Breast epithelium (tissue), 3 donors: ENCODE data around the gene APRT.
A peak's percentile ranks its signal among the peaks of the same experiment; 100 is the strongest.

ENCODE experiments used
- POLR2A ChIP-seq: fragments of 450-650 bp; IDR thresholded peaks from one replicate; pipeline ENCODE4 v1.6.1; 2016; ENCODE audit warnings: antibody characterized with exemption, mild to moderate bottlenecking, moderate library complexity
- POLR2AphosphoS5 ChIP-seq, 3 donors: sonication (generic); formaldehyde crosslinking; IDR thresholded peaks; one replicate each; pipeline ENCODE4 v1.6.1; 2017; ENCODE audit warnings: antibody characterized with exemption in 3 of 3
- TF ChIP-seq, protein P1 (sequence below), 3 donors: fragments of 450-650 bp; IDR thresholded peaks; one replicate each; pipeline ENCODE4 v1.5.1; 2016 to 2017; ENCODE audit warnings: antibody characterized with exemption in 3 of 3, mild to moderate bottlenecking in 3 of 3, moderate library complexity in 3 of 3

GRCh38 chr16:88764913-88765349 lies 46.8 kb downstream of the APRT start:
- no peak for TF ChIP-seq POLR2A
- TF ChIP-seq, protein P1, sequence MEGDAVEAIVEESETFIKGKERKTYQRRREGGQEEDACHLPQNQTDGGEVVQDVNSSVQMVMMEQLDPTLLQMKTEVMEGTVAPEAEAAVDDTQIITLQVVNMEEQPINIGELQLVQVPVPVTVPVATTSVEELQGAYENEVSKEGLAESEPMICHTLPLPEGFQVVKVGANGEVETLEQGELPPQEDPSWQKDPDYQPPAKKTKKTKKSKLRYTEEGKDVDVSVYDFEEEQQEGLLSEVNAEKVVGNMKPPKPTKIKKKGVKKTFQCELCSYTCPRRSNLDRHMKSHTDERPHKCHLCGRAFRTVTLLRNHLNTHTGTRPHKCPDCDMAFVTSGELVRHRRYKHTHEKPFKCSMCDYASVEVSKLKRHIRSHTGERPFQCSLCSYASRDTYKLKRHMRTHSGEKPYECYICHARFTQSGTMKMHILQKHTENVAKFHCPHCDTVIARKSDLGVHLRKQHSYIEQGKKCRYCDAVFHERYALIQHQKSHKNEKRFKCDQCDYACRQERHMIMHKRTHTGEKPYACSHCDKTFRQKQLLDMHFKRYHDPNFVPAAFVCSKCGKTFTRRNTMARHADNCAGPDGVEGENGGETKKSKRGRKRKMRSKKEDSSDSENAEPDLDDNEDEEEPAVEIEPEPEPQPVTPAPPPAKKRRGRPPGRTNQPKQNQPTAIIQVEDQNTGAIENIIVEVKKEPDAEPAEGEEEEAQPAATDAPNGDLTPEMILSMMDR (IDR thresholded peaks at IDR 0.05): no peak
- peak in 2 of 3 donors; percentile 41 to 71 for TF ChIP-seq POLR2AphosphoS5 (IDR thresholded peaks at IDR 0.05)
